Measurements from ENCODE around the gene AKAP9. TPM values are rescaled to one million over a fixed set of nuclear protein-coding genes. Genes with fewer than 3 reads are reported as not detected.
"Not testable (repeated sequence)": the region's sequence is repeated elsewhere in the genome, so short reads cannot be mapped to it uniquely, and the experiment has no call there.

Gene AKAP9
- total RNA-seq, 1 donor from 2014 or later = 85.3 TPM

DNA sequence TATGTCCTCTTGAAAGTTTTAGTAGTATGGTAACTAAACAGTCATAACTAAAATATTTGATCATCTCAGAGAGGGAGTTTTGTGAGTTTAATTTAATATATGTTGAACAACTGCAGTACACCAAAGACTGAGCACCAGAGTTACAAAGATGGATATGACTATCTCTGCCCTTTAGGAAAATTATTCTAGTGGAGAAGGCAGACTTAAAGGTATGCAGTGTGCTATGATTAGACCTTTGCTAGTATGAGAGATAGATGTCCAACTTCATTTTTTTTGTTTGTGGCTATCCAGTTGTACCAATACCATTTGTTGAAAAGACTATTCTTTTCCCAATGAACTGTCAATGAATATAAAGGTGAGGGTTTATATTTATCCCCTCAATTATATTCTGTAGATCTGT lies 33.4 kb downstream of the AKAP9 start:
- Histone ChIP-seq H3K4me3 (no peak overlapping the region), H3K9me3 (no peaks in the 10 kb centered on the region), H3K27ac (no peak overlapping the region), H3K36me3 (peaks cover 21% of the 10 kb centered on the region), H3K27me3 (no peaks in the 10 kb centered on the region), H3K4me1 (no peaks in the 10 kb centered on the region)
- TF ChIP-seq, protein P1, sequence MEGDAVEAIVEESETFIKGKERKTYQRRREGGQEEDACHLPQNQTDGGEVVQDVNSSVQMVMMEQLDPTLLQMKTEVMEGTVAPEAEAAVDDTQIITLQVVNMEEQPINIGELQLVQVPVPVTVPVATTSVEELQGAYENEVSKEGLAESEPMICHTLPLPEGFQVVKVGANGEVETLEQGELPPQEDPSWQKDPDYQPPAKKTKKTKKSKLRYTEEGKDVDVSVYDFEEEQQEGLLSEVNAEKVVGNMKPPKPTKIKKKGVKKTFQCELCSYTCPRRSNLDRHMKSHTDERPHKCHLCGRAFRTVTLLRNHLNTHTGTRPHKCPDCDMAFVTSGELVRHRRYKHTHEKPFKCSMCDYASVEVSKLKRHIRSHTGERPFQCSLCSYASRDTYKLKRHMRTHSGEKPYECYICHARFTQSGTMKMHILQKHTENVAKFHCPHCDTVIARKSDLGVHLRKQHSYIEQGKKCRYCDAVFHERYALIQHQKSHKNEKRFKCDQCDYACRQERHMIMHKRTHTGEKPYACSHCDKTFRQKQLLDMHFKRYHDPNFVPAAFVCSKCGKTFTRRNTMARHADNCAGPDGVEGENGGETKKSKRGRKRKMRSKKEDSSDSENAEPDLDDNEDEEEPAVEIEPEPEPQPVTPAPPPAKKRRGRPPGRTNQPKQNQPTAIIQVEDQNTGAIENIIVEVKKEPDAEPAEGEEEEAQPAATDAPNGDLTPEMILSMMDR (IDR thresholded peaks at IDR 0.05) = no peak
- no peak for ATAC-seq
- DNase-seq = no peak
- intact Hi-C loops (cut with DNase I) = no loop called here

DNA sequence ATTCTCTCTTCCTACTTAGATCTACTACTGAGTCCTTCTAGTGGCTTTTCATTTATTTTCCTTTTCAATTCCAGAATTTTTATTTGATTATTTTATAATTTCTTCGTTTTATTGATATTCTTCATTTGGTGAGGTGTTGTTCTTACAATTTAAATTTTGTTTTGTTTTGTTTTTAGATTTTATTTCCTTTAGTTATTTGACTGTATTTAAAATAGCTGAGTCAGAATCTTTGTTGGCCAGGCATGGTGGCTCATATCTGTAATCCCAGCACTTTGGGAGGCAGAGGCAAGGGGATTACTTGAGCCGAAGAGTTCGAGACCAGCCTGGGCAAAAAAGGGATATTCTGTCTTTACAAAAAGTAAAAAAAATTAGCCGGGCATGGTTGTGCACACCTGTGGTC lies 36.1 kb downstream of the AKAP9 start:
- Histone ChIP-seq H3K36me3 (peaks cover 21% of the 10 kb centered on the region), H3K4me3 (no peak overlapping the region), H3K4me1 (no peaks in the 10 kb centered on the region), H3K27me3 (no peaks in the 10 kb centered on the region), H3K9me3 (no peaks in the 10 kb centered on the region), H3K27ac (no peak overlapping the region)
- ATAC-seq (no peak), DNase-seq (no peak)
- TF ChIP-seq, protein P1 (IDR thresholded peaks at IDR 0.05) = no peak
- intact Hi-C loops (cut with DNase I) = no loop called here

DNA sequence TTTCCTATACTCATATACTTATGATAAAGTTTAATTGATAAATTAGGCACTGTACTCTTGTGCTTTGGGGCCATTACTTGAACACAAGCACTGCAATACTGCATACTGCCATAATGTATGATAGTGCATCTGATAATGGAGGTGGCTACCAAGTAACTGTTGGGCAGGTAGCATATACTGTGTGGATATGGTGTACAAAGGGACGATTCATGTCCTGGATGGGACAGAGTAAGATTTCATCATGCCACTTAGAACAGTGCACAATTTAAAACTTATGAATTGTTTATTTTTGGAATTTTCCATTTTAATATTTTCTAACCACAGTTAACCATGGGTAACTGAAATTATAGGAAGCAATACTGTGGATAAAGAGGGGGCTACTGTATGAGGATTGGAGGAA lies 38.9 kb downstream of the AKAP9 start:
- DNase-seq (no peak), ATAC-seq (no peak)
- no peaks in the 10 kb centered on the region for H3K27me3 ChIP-seq
- no peak overlapping the region for H3K4me3 ChIP-seq
- TF ChIP-seq, protein P1 (IDR thresholded peaks at IDR 0.05) = no peak
- H3K9me3 ChIP-seq = no peaks in the 10 kb centered on the region
- peaks cover 16% of the 10 kb centered on the region for H3K36me3 ChIP-seq
- intact Hi-C loops (cut with DNase I) = no loop called here
- H3K27ac ChIP-seq = no peak overlapping the region
- H3K4me1 ChIP-seq = no peaks in the 10 kb centered on the region

DNA sequence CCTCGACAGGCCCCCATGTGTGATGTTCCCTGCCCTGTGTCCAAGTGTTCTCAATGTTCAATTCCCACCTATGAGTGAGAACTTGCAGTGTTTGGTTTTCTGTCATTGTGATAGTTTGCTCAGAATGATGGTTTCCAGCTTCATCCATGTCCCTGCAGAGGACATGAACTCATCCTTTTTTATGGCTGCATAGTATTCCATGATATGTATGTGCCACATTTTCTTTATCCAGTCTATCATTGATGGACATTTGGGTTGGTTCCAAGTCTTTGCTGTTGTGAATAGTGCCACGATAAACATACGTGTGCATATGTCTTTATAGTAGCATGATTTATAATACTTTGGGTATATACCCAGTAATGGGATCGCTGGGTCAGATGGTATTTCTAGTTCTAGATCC lies 41.7 kb downstream of the AKAP9 start:
- H3K27me3 ChIP-seq; H3K27ac ChIP-seq; H3K9me3 ChIP-seq; intact Hi-C loops (cut with DNase I); H3K4me3 ChIP-seq; H3K4me1 ChIP-seq; ATAC-seq; H3K36me3 ChIP-seq; DNase-seq: not testable (repeated sequence)

DNA sequence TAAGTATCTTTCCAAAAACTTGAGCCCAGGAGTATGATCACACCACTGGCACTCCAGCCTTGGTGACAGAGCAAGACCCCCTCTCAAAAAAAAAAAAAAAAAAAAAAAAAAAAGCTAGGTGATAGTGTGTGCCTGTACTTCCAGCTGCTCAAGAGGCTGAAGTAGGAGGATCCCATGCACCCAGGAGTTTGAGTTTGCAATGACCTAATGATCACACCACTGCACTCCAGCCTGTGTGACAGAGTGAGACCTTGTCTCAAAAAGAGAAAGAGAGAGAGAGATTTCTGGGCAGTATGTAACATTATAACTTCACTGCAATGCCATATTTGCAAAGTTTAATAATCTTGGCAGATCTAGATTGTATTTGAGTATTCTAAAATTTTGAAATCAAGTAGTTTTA lies 47.6 kb downstream of the AKAP9 start:
- intact Hi-C loops (cut with DNase I) = no loop called here
- DNase-seq (no peak), ATAC-seq (no peak)
- H3K4me3 ChIP-seq = no peak overlapping the region
- no peak overlapping the region for H3K27ac ChIP-seq
- no peaks in the 10 kb centered on the region for H3K9me3 ChIP-seq
- TF ChIP-seq, protein P1 (IDR thresholded peaks at IDR 0.05) = no peak
- no peaks in the 10 kb centered on the region for H3K27me3 ChIP-seq
- H3K4me1 ChIP-seq = no peaks in the 10 kb centered on the region
- H3K36me3 ChIP-seq = peaks cover 15% of the 10 kb centered on the region

DNA sequence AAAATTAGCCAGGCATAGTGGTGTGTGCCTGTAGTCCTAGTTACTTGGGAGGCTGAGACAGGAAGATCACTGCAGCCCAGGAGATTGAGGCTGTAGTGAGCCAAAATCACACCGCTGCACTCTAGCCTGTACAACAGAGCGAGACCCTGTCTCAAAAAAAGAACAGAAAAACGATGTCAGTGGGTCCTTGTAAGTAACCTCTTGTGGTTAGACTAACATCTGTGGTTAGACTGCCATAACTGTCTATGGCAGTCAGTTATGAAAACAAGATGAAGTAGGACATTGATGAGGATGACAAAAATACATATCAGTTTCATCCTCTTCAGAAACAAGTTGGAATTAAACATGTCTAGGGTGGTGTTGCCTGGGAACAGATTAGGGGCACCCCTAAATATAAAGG lies 53.3 kb downstream of the AKAP9 start:
- Histone ChIP-seq H3K27me3 (no peaks in the 10 kb centered on the region), H3K9me3 (no peaks in the 10 kb centered on the region), H3K36me3 (peaks cover 64% of the 10 kb centered on the region), H3K4me1 (no peaks in the 10 kb centered on the region), H3K4me3 (no peak overlapping the region), H3K27ac (no peak overlapping the region)
- TF ChIP-seq, protein P1 (IDR thresholded peaks at IDR 0.05) = no peak
- intact Hi-C loops (cut with DNase I) = no loop called here
- DNase-seq = no peak
- no peak for ATAC-seq

Measured in upper lobe of right lung (tissue), 1 donor.